T47D (cell line): ENCODE data around the gene DTNB.
"Not testable (repeated sequence)": the region's sequence is repeated elsewhere in the genome, so short reads cannot be mapped to it uniquely, and the experiment has no call there.

Experiments
- DNase-seq, 2 experiments: peaks; one replicate each; pipeline versions ENCODE4 v3.0.0 to v3.0.0-alpha.2; 2011 to 2012; ENCODE audit warnings: low read depth in 1 of 2, low spot score in 1 of 2
- JUND ChIP-seq: IDR thresholded peaks from 2 replicates; pipeline ENCODE4 v1.6.1; 2012; ENCODE audit warnings: low read depth
- in situ Hi-C: cut with HindIII; loops from 2 replicates; pipeline ENCODE4 v1.10.0; 2016; ENCODE audit warnings: low sequenced_read_pairs, low pct_unique_long_range_greater_than_20kb

Gene DTNB

DNA sequence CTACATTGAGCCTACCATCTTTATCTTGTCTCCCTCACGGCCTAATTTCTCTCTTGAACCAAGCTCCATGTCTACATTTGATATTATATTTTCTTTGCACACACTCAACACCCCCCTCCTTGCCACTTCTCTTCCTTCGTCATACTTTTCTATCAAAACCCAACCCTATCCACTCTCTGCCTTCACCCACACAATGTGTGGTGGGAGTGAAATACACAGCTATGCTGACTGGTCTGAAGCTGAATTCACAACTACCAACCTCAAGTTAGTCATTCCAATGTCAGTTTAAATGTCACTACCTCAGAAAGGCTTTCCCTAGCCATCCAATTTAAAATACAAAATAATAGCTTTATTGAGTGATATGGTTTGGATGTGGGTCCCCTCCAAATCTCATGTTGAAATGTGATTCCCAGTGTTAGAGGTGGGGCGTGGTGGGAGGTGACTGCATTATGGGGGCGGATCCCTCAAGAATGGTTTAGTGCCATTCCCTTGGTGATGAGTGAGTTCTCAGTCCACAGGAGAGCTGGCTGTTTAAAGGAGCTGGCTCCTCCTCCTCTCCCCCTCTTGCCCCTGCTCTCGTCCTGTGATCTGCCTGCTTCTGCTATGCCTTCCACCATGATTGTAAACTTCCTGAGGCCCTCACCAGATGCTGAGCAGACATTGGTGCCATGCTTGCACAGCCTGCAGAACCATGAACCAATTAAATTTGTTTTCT lies 112.1 kb downstream of the DTNB start:
- DNase-seq, result no peak
- in situ Hi-C loops, result no loop called here
- TF ChIP-seq JUND, result no peak

DNA sequence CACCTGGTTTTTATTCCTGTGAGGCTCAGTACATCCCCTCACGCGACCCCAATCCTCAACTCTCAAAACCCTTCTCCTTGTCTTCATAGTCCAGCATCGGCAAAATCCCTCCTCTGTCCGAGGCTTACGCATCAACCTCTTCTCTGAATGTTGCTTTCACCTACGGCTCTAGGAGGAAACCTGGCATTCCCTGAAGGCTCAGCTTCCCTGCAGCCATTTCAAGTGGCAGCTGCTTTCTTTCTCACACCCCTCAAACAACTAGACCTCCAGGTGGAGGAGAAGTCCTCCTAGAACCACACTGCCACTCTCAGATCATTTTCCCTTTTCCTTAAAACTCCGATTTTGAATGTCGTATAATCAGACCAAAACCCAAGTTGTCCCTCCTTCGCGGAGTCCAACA lies 114.2 kb downstream of the DTNB start:
- TF ChIP-seq JUND, result no peak
- in situ Hi-C loops, result no loop called here
- DNase-seq, result no peak

- TF ChIP-seq JUND, result no peak
- in situ Hi-C loops, result no loop called here
- no peak for DNase-seq
These were observed 115.1 kb downstream of the DTNB start for GRCh38 chr2:25558262-25558661.

DNA sequence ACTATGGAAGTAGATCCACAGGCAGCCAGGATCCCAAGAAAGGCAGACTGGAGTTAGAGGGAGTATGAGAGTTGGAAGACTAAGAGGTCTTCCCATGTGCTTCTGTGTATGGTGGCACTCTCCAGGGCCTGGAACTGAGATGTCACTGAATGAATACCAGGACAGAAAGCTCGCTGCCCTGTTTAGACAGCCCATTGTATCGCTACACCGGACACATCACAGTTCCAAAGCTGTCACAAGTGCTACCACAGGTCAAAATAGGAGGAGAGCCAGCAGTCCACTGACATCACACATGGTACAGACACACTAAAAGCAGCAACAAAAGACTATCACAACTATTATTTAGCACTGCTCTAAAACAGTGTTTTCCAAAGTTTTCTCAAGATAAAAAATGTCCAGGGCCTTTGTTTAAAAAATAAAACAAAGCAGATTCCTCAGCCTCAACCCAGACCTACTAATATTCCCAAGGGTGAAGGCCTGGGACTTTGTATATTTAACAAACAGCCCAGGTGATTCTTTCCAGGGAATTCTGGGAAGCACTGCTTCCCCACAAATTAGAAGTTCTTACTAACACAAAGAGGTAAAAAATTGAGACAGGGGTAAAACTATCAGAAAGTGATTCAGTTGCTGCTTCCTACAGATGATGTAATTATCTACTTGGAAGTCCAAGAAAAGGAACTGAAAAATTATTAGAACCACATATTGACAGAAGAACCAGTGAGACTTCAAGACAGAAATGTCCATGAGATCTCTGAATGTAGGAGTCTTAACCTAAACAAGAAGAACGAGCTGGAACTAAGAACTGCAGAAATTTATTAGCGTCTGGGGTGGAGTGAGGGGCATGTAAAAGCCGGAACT lies 116.0 kb downstream of the DTNB start:
- in situ Hi-C loops, result no loop called here
- no peak for TF ChIP-seq JUND
- no peak for DNase-seq

DNA sequence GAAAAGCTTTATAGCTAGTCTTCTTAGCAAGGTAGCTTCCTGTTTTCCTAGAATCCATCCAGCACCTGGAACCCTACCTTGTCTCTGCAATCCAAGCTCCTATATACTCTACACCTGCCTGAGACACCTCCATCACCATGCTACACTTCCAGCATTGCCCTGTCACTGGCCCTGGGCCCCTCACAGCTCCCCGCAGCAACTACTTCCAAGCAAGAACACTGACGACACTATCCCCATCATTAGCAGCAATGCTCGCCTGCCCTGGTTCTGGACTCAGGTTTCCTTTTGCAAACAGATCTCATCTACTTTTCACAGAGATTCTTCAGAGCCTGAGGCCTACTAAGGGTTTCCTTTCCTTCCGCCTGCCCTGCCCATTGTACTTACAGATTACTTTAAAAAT lies 121.1 kb downstream of the DTNB start:
- no peak for TF ChIP-seq JUND
- no peak for DNase-seq
- in situ Hi-C loops, result no loop called here

- no peak for DNase-seq
- in situ Hi-C loops, result no loop called here
- no peak for TF ChIP-seq JUND
These were observed 122.1 kb downstream of the DTNB start for GRCh38 chr2:25551316-25551715.

- DNase-seq, in situ Hi-C loops: not testable (repeated sequence)
These were observed 123.8 kb downstream of the DTNB start for GRCh38 chr2:25549571-25549970.

DNA sequence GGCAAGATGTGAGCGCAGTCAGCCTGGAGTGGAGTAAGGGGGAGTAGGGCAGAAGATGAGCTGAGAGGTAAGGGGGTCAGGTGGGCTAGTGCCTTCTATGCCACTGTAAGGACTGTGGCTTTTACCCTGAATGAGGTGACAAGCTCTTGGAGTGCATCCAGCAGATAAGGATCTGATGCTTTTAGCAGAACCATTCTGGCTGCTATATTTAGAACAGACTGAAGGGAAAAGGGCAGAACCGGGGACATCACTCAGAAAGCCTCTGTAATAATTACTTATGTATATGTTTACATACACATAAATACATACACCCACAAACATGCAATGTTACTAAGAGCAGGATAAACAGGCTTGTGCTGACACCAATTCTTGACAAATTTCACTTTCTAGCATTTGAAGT lies 124.8 kb downstream of the DTNB start:
- in situ Hi-C loops, result no loop called here
- DNase-seq, result peak in 1 of 2 experiments; percentile 1
- no peak for TF ChIP-seq JUND

DNA sequence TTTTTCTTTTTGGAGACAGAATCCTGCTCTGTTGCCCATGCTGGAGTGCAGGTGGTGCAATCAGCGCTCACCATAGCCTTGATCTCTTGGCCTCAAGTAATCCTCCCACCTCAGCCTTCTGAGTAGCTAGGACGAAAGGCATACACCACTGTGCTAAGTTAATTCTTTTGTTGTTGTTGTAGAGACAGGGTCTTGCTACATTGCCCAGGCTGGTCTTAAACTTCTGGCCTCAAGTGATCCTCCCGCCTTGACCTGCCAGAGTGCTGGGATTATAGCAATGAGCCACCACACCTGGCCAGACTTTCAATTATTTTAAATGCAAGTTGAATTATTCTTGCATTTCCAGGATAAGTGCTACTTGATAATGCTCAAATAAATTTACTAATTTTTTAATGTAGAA lies 126.5 kb downstream of the DTNB start:
- no peak for DNase-seq
- TF ChIP-seq JUND, result no peak
- in situ Hi-C loops, result no loop called here

DNA sequence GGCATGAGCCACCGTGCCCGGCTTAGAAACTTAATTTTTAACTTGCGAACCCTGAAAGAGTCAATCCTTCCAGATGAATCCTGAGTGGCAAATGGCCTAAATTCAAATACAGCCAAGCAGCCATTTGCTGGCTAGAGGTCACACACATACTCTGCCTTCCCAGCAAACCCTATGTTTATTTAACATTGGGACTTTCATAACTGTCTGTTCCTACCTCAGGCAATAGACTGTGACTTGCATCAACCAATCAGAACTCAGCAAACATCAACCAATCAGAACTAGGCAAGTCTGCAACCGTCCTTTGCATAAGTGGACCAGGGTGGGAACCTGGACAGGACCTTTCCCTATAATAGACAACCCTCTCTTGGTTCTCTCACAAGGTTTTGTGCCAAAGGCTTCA lies 127.5 kb downstream of the DTNB start:
- TF ChIP-seq JUND, result no peak
- peak in 1 of 2 experiments; percentile 33 for DNase-seq
- in situ Hi-C loops, result no loop called here

DNA sequence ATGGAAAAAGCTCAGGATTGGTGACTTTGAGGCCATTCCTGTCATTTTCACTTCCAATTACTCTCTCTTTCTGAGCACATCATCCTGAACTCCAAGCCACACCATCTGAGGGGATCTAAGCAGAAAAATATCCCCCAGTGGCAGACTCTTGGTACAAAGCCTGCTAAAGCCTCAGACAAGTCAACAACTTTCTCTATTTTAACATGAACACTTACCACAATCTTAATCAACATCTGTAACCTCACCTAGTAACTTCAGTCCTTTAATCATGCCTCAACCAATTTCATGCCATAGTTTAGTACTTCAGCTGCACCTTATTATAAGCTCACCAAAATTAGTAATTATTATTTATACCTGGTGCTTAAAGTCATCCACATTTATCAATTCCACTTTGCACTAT lies 128.9 kb downstream of the DTNB start:
- in situ Hi-C loops, result no loop called here
- DNase-seq, result no peak
- TF ChIP-seq JUND, result no peak

GRCh38 chr2:25543939-25544338 lies 129.4 kb downstream of the DTNB start:
- no peak for TF ChIP-seq JUND
- DNase-seq, result no peak
- in situ Hi-C loops, result no loop called here

DNA sequence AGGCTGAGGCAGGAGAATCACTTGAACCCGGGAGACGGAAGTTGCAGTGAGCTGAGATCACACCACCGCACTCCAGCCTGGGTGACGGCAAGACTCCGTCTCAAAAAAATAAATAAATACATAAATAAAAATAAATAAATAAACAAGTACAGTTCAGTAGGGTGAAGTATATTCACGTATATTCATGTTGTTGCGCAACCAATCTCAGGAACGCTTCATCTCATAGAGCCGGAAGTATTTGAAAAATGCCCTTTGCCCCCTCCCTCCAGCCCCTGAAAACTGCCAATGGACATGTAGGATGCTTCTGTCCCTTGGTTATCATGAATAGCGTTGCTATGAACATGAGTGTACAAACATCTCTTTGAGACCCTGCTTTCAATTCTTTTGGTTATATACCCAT lies 132.0 kb downstream of the DTNB start:
- in situ Hi-C loops, result no loop called here
- DNase-seq, result no peak
- TF ChIP-seq JUND, result no peak
